LNCaP clone FGC (cell line): ENCODE measurements around the gene SCAMP3.
"Not testable (repeated sequence)": the region's sequence is repeated elsewhere in the genome, so short reads cannot be mapped to it uniquely, and the experiment has no call there.

Source experiments
- DNase-seq: peaks from one replicate; pipeline ENCODE4 v3.0.0-alpha.2; 2011; ENCODE audit warnings: low read depth
- H3K4me3 ChIP-seq: 2 replicates; pipeline ENCODE4 v1.5.1; 2011; ENCODE audit warnings: mild to moderate bottlenecking, low read depth, low read length, control low read depth
- CTCF ChIP-seq: IDR thresholded peaks from 2 replicates; pipeline ENCODE4 v1.5.1; 2012; ENCODE audit warnings: mild to moderate bottlenecking; ENCODE audit not compliant: control insufficient read depth, insufficient read depth; ENCODE audit errors: extremely low read depth

Gene SCAMP3

GRCh38 chr1:155295183-155295941 is 33.2 kb upstream of the SCAMP3 start:
- H3K4me3 ChIP-seq, result no peak overlapping the region
- no peak for TF ChIP-seq CTCF
- DNase-seq, result no peak

- no peak for DNase-seq
- H3K4me3 ChIP-seq, result no peak overlapping the region
- no peak for TF ChIP-seq CTCF
Observed at GRCh38 chr1:155294520-155295182, 32.5 kb upstream of the SCAMP3 start.

- H3K4me3 ChIP-seq, result no peak overlapping the region
- no peak for DNase-seq
- no peak for TF ChIP-seq CTCF
Observed at GRCh38 chr1:155293086-155293749, 31.1 kb upstream of the SCAMP3 start.

GRCh38 chr1:155291006-155291405 is 28.8 kb upstream of the SCAMP3 start:
- DNase-seq, H3K4me3 ChIP-seq: not testable (repeated sequence)

GRCh38 chr1:155287987-155288543 is 25.9 kb upstream of the SCAMP3 start:
- DNase-seq, result no peak
- no peak for TF ChIP-seq CTCF
- H3K4me3 ChIP-seq, result no peak overlapping the region

GRCh38 chr1:155286544-155286943 is 24.4 kb upstream of the SCAMP3 start:
- TF ChIP-seq CTCF, result no peak
- H3K4me3 ChIP-seq, result no peak overlapping the region
- no peak for DNase-seq

GRCh38 chr1:155285631-155286044 is 23.5 kb upstream of the SCAMP3 start:
- TF ChIP-seq CTCF, result no peak

More at GRCh38 chr1:155285631-155286044, 23.5 kb upstream of the SCAMP3 start:
- H3K4me3 ChIP-seq, result no peak overlapping the region
- DNase-seq, result no peak
